Measurements from ENCODE around the gene SLC4A7. TPM values are rescaled to one million over a fixed set of nuclear protein-coding genes. Genes with fewer than 3 reads are reported as not detected.

SLC4A7 gene
- total RNA-seq, 1 donor from 2014 or later: 96.6 TPM

GRCh38 chr3:27326202-27326601, 158.0 kb downstream of the SLC4A7 start:
- no peaks in the 10 kb centered on the region for H3K36me3 ChIP-seq (ENCODE audit: control insufficient read depth, insufficient read depth, low read length)
- H3K4me3 ChIP-seq (ENCODE audit: low read depth, low read length): no peak overlapping the region
- H3K27me3 ChIP-seq (ENCODE audit: control insufficient read depth, insufficient read depth, low read length): no peaks in the 10 kb centered on the region
- DNase-seq (ENCODE audit: low read depth) (no peak), FAIRE-seq (no peak)
- TF ChIP-seq CTCF (IDR thresholded peaks at IDR 0.05; ENCODE audit: insufficient read depth, low read length, severe bottlenecking): no peak

DNA sequence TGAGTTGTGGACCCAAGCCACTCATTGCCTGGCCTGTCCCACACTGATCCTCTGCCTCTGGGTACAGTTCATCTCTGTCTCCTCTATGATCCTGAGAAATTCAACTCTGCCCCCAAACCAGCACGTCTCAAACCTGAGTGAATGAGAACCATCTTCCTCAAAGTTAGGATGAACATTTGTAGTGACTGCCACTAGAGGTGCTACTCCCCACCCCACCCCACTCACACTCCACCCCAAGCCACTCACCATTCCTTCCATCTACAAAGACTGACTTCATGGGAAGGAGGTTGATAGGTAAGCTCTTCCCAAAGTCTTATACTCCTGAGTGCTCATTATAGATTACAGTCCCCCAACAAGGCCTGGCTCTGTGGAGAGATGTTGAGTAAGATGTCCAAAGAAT, 158.8 kb downstream of the SLC4A7 start:
- DNase-seq (ENCODE audit: low read depth) (no peak), FAIRE-seq (peak; percentile 18)
- Histone ChIP-seq H3K27me3 (ENCODE audit: control insufficient read depth, insufficient read depth, low read length) (no peaks in the 10 kb centered on the region), H3K36me3 (ENCODE audit: control insufficient read depth, insufficient read depth, low read length) (no peaks in the 10 kb centered on the region), H3K4me3 (ENCODE audit: low read depth, low read length) (no peak overlapping the region)
- no peak for TF ChIP-seq CTCF (IDR thresholded peaks at IDR 0.05; ENCODE audit: insufficient read depth, low read length, severe bottlenecking)

DNA sequence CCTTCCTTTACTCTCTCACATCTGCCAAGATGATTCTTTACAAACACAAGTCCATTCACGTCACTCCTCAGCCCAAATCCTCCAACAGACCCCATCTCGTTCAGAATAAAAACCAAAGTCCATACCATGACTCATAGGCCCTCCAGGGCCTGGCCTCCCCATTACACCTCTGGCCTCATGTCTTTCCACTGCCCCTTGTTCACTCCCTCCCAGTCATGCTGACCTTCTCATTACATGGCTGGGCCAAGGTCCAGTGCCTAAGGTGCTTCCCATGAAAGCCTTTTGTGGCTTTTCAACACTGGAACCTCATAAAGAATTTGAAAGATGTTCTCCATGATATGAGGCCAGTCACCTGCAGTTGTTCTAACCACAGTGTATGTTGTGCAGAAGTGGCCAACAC, 159.5 kb downstream of the SLC4A7 start:
- FAIRE-seq: no peak
- Histone ChIP-seq H3K4me3 (ENCODE audit: low read depth, low read length) (no peak overlapping the region), H3K27me3 (ENCODE audit: control insufficient read depth, insufficient read depth, low read length) (no peaks in the 10 kb centered on the region), H3K36me3 (ENCODE audit: control insufficient read depth, insufficient read depth, low read length) (no peaks in the 10 kb centered on the region)
- TF ChIP-seq CTCF (IDR thresholded peaks at IDR 0.05; ENCODE audit: insufficient read depth, low read length, severe bottlenecking): no peak
- no peak for DNase-seq (ENCODE audit: low read depth)

GRCh38 chr3:27323087-27323570, 161.1 kb downstream of the SLC4A7 start:
- peak; percentile 60 for FAIRE-seq
- DNase-seq (ENCODE audit: low read depth): no peak
- Histone ChIP-seq H3K27me3 (ENCODE audit: control insufficient read depth, insufficient read depth, low read length) (no peaks in the 10 kb centered on the region), H3K36me3 (ENCODE audit: control insufficient read depth, insufficient read depth, low read length) (no peaks in the 10 kb centered on the region), H3K4me3 (ENCODE audit: low read depth, low read length) (no peak overlapping the region)
- no peak for TF ChIP-seq CTCF (IDR thresholded peaks at IDR 0.05; ENCODE audit: insufficient read depth, low read length, severe bottlenecking)

Other genes with a start within 250 kb of the SLC4A7 start
- 1.0 and 1.1 TPM in 2 replicates for gene NEK10, start 115.0 kb downstream of the SLC4A7 start, total RNA-seq
- not detected in 2 replicates for gene EOMES, start 237.9 kb upstream of the SLC4A7 start, total RNA-seq